ENCODE data around the gene HTRA1. TPM values are rescaled to one million over a fixed set of nuclear protein-coding genes. Genes with fewer than 3 reads are reported as not detected.

The HTRA1 gene
- total RNA-seq, 4 donors from 2014 or later, result 37.1 to 99.4 (median 68.2) TPM

DNA sequence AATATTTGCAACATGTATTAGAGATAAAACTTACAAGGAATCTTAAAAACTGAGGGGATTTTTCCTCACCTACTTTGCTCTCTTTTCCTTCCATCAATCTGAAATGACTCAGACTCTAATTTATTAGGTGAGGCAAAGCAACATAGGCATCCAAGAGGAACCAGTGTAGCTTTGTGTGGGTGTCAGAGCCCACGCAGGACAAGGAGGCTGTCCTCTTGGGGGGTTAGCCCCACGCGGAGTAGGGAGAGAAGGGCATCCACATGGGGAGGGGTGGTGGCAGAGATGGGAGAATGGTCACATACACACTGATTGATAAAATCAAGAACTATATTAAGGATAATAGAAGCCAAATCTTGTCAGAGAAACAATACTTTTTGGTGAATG, 40.7 kb upstream of the HTRA1 start:
- DNase-seq, result no peak
- Histone ChIP-seq H3K27me3 (no peaks in the 10 kb centered on the region), H3K4me3 (replicated peaks in 1 of 3) (no peak overlapping the region), H3K9me3 (no peaks in the 10 kb centered on the region), H3K27ac (no peak overlapping the region), H3K36me3 (peaks cover 0 to 9% of the 10 kb centered on the region in 2 donors), H3K4me1 (no peaks in the 10 kb centered on the region)
- 92 to 96% methylated on average over 3 of the region's 3 CpGs for WGBS, 2 donors
- TF ChIP-seq POLR2A (IDR thresholded peaks at IDR 0.05), result no peak
- TF ChIP-seq, protein P1, sequence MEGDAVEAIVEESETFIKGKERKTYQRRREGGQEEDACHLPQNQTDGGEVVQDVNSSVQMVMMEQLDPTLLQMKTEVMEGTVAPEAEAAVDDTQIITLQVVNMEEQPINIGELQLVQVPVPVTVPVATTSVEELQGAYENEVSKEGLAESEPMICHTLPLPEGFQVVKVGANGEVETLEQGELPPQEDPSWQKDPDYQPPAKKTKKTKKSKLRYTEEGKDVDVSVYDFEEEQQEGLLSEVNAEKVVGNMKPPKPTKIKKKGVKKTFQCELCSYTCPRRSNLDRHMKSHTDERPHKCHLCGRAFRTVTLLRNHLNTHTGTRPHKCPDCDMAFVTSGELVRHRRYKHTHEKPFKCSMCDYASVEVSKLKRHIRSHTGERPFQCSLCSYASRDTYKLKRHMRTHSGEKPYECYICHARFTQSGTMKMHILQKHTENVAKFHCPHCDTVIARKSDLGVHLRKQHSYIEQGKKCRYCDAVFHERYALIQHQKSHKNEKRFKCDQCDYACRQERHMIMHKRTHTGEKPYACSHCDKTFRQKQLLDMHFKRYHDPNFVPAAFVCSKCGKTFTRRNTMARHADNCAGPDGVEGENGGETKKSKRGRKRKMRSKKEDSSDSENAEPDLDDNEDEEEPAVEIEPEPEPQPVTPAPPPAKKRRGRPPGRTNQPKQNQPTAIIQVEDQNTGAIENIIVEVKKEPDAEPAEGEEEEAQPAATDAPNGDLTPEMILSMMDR (IDR thresholded peaks at IDR 0.05), result no peak
- intact Hi-C loops (cut with DNase I), result loop anchor here (5.0 kb wide), 1 partner anchor 38 kb away; no protein-coding TSS in a partner anchor

DNA sequence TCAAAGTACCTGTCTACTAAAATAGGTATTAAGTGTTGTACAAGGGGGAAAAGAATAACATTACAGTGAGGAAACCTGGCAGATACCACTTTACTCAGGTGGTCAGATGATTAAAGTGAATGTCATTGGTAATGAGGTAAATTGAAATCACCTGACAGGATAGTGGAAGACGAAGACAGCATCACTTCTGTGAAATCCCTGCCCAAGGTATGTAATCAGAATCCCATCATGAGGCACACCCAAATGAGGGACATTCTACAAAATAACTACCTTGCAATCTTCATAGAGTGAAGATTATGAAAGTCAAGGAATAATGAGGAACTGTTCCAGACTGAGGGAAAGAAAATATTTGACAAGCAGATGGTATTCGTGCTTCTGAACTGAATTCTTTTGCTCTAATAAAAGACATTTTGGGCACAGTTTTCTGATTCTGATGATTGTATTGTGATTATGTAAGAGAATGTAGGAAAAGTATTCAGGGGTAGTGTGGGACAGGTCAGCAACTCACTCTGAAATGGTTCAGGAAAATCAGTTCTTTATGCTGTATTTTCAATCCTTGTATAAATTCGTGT, 40.2 kb upstream of the HTRA1 start:
- H3K4me1 ChIP-seq, result no peaks in the 10 kb centered on the region
- no peak overlapping the region for H3K27ac ChIP-seq
- DNase-seq, result no peak
- intact Hi-C loops (cut with DNase I), result loop anchor here (5.0 kb wide), 1 partner anchor 39 kb away; no protein-coding TSS in a partner anchor
- peaks cover 0 to 7% of the 10 kb centered on the region in 2 donors for H3K36me3 ChIP-seq
- 89 to 91% methylated on average over 3 of the region's 3 CpGs for WGBS, 2 donors
- H3K9me3 ChIP-seq, result no peaks in the 10 kb centered on the region
- no peak for TF ChIP-seq POLR2A (IDR thresholded peaks at IDR 0.05)
- TF ChIP-seq, protein P1 (IDR thresholded peaks at IDR 0.05), result no peak
- H3K4me3 ChIP-seq (replicated peaks in 1 of 3), result no peak overlapping the region
- H3K27me3 ChIP-seq, result no peaks in the 10 kb centered on the region

DNA sequence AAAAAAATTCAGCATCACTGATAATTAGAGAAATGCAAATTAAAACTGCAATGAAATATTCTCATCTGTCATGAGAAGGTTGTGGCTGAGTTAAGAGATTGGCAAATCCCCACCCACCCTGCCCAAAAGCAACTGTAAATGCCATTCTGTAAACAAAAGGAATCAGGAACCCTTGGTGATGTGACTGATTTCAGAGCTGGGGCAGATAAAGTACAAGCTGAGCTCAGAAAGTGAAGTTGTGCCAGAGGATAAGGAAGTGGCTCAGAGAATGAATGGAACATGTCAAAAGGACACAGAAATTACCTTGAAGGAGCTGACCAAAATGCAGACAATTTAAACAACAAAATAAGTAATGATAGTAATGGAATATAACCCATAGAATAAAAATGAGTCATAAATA, 39.6 kb upstream of the HTRA1 start:
- Histone ChIP-seq H3K4me1 (no peaks in the 10 kb centered on the region), H3K36me3 (peaks cover 0 to 6% of the 10 kb centered on the region in 2 donors), H3K4me3 (replicated peaks in 1 of 3) (no peak overlapping the region), H3K27ac (no peak overlapping the region), H3K9me3 (no peaks in the 10 kb centered on the region), H3K27me3 (no peaks in the 10 kb centered on the region)
- DNase-seq, result no peak
- intact Hi-C loops (cut with DNase I), result loop anchor here (5.0 kb wide), 1 partner anchor 39 kb away; no protein-coding TSS in a partner anchor
- TF ChIP-seq, protein P1 (IDR thresholded peaks at IDR 0.05), result no peak
- no peak for TF ChIP-seq POLR2A (IDR thresholded peaks at IDR 0.05)

DNA sequence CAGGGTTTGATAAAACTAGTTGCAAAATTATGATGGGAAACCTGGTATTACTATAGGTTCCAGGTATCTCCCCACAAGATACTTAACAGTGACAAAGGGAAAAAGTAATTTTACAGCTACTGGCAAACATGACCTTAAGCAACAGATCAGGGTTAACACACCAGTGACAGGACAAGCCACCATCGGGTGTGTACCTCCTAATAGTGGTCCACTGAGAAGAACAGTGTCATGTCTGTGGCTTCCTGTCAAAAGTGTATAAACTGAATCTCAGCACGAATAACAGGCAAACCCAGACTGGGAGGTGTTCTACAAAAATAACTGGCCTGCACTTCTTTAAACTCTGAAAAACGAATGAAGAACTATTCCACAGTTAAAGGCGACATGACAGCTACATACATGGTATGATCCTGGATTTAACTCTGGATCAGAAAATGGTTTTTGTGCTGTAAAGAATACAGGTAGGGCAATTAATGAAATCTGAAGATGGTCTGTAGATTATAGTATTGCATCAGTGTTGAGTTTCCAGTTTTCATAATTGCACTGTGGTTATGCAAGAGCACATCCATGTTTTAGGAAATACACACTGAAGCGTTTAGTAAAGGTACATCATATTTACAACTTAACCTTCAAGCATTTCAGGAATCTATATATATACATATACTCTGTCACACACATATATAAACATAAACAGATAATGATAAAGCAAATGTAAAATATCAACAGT, 38.9 kb upstream of the HTRA1 start:
- Histone ChIP-seq H3K27me3 (no peaks in the 10 kb centered on the region), H3K4me1 (no peaks in the 10 kb centered on the region), H3K27ac (no peak overlapping the region), H3K4me3 (replicated peaks in 1 of 3) (no peak overlapping the region), H3K36me3 (peaks cover 0 to 6% of the 10 kb centered on the region in 2 donors), H3K9me3 (no peaks in the 10 kb centered on the region)
- intact Hi-C loops (cut with DNase I), result loop anchor here (5.0 kb wide), 1 partner anchor 40 kb away; no protein-coding TSS in a partner anchor
- 83 to 89% methylated on average over 5 of the region's 5 CpGs for WGBS, 2 donors
- DNase-seq, result no peak
- TF ChIP-seq, protein P1 (IDR thresholded peaks at IDR 0.05), result no peak
- TF ChIP-seq POLR2A (IDR thresholded peaks at IDR 0.05), result no peak

DNA sequence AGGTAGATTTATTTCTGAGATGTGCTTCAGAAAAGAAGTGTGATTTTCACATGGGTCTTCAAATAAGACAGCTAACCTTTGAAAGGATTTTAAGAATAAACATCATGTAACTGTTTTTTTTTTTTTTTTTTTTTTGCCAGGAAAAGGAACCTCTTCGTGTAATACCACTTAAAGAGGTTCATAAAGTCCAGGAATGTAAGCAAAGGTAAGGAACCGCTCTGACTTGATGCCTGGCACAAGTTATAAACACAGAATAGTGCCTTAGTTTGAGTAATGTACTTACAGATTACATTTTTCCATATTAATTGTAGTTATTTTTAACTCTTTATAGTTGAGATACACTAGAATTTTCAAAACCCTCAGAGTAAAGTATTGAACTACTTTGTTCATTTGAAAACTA, 37.3 kb upstream of the HTRA1 start:
- Histone ChIP-seq H3K27me3 (no peaks in the 10 kb centered on the region), H3K4me3 (replicated peaks in 1 of 3) (no peak overlapping the region), H3K36me3 (peaks cover 0 to 6% of the 10 kb centered on the region in 2 donors), H3K27ac (no peak overlapping the region), H3K4me1 (peaks cover 0 to 5% of the 10 kb centered on the region in 2 donors), H3K9me3 (no peaks in the 10 kb centered on the region)
- no peak for DNase-seq
- WGBS, 2 donors, result 88 to 92% methylated on average over 2 of the region's 2 CpGs
- intact Hi-C loops (cut with DNase I), result loop anchor here (5.0 kb wide), 1 partner anchor 42 kb away; no protein-coding TSS in a partner anchor
- TF ChIP-seq POLR2A (IDR thresholded peaks at IDR 0.05), result no peak
- TF ChIP-seq, protein P1 (IDR thresholded peaks at IDR 0.05), result no peak

Measured in thyroid gland (tissue), 4 donors.